GM21515 (cell line): ENCODE data around the gene PCA3.

Experiments used
- ATAC-seq: cut with Tn5 transposase; IDR thresholded peaks from one replicate; pipeline ENCODE4 v1.9.1; 2021; ENCODE audit not compliant: unreplicated experiment

PCA3 gene

GRCh38 chr9:76820431-76820830 lies 56.2 kb downstream of the PCA3 start:
- ATAC-seq: no peak

DNA sequence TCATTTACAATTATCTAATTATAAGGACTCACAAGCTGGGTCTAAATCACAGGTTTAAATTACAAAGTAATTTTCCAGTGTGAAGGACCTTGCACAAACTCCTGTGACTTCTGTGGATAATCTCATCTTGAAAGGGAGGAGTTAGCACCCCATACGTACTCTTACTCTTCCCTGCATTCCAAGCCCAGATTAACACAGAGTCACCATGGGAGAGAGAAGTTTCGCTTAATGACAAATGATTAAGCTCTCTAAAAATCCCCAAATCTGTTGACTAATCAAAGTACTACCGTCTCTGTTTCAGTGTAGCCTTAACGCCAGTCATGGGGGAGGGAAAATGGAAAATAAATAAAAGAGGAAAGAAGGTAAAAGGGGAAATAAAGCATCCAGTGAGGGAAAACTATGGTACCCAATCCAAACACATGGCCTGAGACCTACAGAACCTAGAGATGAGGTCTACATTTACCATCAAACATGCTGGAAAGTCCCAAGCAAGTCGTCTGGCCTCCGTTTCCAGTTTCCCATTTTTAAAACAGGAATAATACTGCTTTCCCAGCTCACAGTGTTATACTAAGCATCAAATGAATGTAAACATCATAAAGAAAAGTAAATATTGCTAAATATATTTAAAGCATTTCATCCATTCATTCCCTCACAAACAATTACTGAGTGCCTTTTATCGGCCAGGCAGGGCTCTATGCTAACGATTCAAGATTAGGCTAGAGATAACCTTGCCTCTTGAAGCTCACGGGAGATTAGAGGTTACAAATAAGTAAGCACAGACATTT lies 63.2 kb downstream of the PCA3 start:
- no peak for ATAC-seq

GRCh38 chr9:76828447-76828846 lies 64.2 kb downstream of the PCA3 start:
- ATAC-seq: no peak

DNA sequence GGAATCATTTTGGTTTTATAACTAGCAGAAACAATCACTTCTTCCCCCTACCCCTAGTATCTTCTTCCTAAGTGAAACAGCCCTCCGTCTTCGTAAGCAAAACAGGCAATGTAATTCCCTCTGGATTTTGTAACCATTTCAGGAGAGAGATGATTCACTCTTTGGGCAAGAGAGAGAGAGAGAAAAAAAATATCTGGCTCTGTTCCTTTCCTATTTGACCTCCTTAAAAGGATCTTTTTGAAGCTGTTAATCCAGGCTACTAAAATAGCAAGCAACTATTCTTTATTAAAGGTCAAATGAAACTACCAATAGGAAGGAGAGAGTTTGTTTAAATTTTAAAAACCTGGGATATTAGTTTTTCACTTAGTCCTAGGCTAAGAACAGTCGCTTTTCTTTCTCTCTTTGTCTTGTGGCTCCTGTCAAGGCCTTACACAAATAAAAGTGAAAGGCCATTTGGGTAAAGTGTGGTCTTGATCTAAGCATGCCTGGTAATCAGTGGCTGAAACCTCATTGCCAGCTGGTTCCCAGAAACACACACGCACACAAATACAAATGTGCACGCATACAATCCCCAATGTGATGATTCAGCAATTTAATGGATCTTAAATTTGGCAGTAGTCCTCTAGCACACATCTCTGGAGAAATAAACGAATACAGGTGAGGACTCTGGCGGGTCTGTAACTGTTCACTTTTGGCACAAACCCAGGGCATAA lies 71.5 kb downstream of the PCA3 start:
- no peak for ATAC-seq
